ENCODE measurements around the gene CCNJL. TPM values are rescaled to one million over a fixed set of nuclear protein-coding genes. Genes with fewer than 3 reads are reported as not detected.

CCNJL gene
- total and polyA plus RNA-seq, 2 of the 8 experiments (the other 6 are each of a cell fraction or from before 2014, with no cell fraction given) = 34.6 to 44.7 TPM

- H3K4me2 ChIP-seq (ENCODE audit: insufficient read depth in 1 of 2, low read depth in 2 of 2, low read length in 2 of 2) = no peak overlapping the region
- H2AFZ ChIP-seq (ENCODE audit: low read length) = no peak overlapping the region
- H4K20me1 ChIP-seq (replicated peaks in 1 of 2; ENCODE audit: control insufficient read depth in 1 of 2, insufficient read depth in 2 of 2, low read length in 2 of 2) = peaks cover 3 to 8% of the 10 kb centered on the region in 2 experiments
- no peak overlapping the region for H2BK5ac ChIP-seq (ENCODE audit: low read depth, low read length)
- ChIA-PET POLR2A (ENCODE audit: partially characterized antibody) (interaction anchor here (0.6 to 1.3 kb wide), 4 partner anchors 9 to 234 kb away, joined by 3 to 4 read pairs (median 3); no protein-coding TSS in a partner anchor), CTCF (ENCODE audit: partially characterized antibody) (interaction anchor here (0.7 to 29.3 kb wide), 5 partner anchors 3 to 98 kb away, joined by 3 to 362 read pairs (median 113); no protein-coding TSS in a partner anchor)
- peaks cover 0 to 29% of the 10 kb centered on the region in 2 experiments; a peak in 1 of 4 replicates for H3K79me2 ChIP-seq (ENCODE audit: control insufficient read depth in 1 of 2, insufficient read depth in 2 of 2, low read length in 2 of 2)
- no peak overlapping the region for H2BK15ac ChIP-seq (ENCODE audit: low read length)
- H2BK20ac ChIP-seq (ENCODE audit: low read length) = no peak overlapping the region
- H3K14ac ChIP-seq (ENCODE audit: insufficient read length) = no peak overlapping the region
- no peak overlapping the region for H3K56ac ChIP-seq (replicated peaks; ENCODE audit: insufficient read length, low read depth, low read length)
- H3K79me1 ChIP-seq (ENCODE audit: low read depth, low read length) = peaks cover 12% of the 10 kb centered on the region
- H3K27me3 ChIP-seq (replicated peaks in 1 of 4; ENCODE audit: control insufficient read depth in 3 of 4, extremely low read depth in 1 of 4, insufficient read depth in 3 of 4, low read length in 3 of 4) = no peaks in the 10 kb centered on the region
- H3K9ac ChIP-seq (replicated peaks in 1 of 4; ENCODE audit: extremely low read depth in 1 of 4, low read depth in 3 of 4, low read length in 3 of 4) = no peak overlapping the region
- no peak overlapping the region for H3K4ac ChIP-seq (replicated peaks; ENCODE audit: insufficient read length, low read depth, low read length)
- no peak overlapping the region for H3K18ac ChIP-seq (ENCODE audit: extremely low read depth, low read length)
- TF ChIP-seq YY1 (IDR thresholded peaks at IDR 0.05; ENCODE audit: low read depth, low read length) (no peak), SP2 (IDR thresholded peaks at IDR 0.05; ENCODE audit: low read length) (no peak), SIN3A (conservative IDR thresholded peaks at IDR 0.05 in 1 of 2, IDR thresholded peaks at IDR 0.05 in 1 of 2; ENCODE audit: low read depth in 1 of 2, low read length in 2 of 2) (no peak), KDM5A (IDR thresholded peaks at IDR 0.05; ENCODE audit: low read length) (no peak), KDM4A (IDR thresholded peaks at IDR 0.05; ENCODE audit: low read depth, low read length, severe bottlenecking) (no peak), EGR1 (IDR thresholded peaks at IDR 0.05; ENCODE audit: borderline replicate concordance, low read depth, low read length) (no peak), CHD1 (IDR thresholded peaks at IDR 0.05; ENCODE audit: low read depth, low read length) (no peak), FOSL1 (IDR thresholded peaks at IDR 0.05; ENCODE audit: insufficient read depth, low read depth, low read length) (no peak)
- no peak overlapping the region for H3K27ac ChIP-seq (ENCODE audit: low read depth, low read length)
- no peak overlapping the region for H2AK5ac ChIP-seq (ENCODE audit: low read depth, low read length)
- no peak overlapping the region for H4K5ac ChIP-seq (ENCODE audit: insufficient read length, low read depth, low read length)
- H3K9me3 ChIP-seq (ENCODE audit: insufficient read depth in 2 of 2, low read depth in 1 of 2, low read length in 1 of 2) = no peaks in the 10 kb centered on the region
- H4K8ac ChIP-seq (ENCODE audit: extremely low read depth, insufficient read depth, low read length) = peak overlapping the region; percentile 59; the same call in 1 of the 2 replicates
- H4K91ac ChIP-seq (replicated peaks; ENCODE audit: insufficient read length, low read length) = no peak overlapping the region
- H3K23me2 ChIP-seq (ENCODE audit: low read depth, low read length) = no peaks in the 10 kb centered on the region
- FAIRE-seq (no peak), DNase-seq (ENCODE audit: low read depth in 1 of 2, low spot score in 2 of 2) (no peak)
- 81% methylated on average over 14 of the region's 14 CpGs; no CpG with 5 or more reads in 1 of the 2 experiments for WGBS, 2 experiments (ENCODE audit: extremely low coverage in 1 of 2, insufficient coverage in 1 of 2, insufficient read length in 1 of 2, insufficient replicate concordance in 2 of 2, low coverage in 1 of 2, low lambda C conversion rate in 2 of 2, missing lambda C conversion rate in 1 of 2)
- H2BK120ac ChIP-seq (replicated peaks; ENCODE audit: low read depth, low read length) = no peak overlapping the region
- no peak overlapping the region for H2BK12ac ChIP-seq (ENCODE audit: low read depth, low read length)
- H3K4me3 ChIP-seq (ENCODE audit: extremely low read depth in 1 of 4, insufficient read depth in 2 of 4, low read depth in 3 of 4, low read length in 4 of 4) = no peak overlapping the region
- peaks cover 5 to 25% (median 12%) of the 10 kb centered on the region in 4 experiments; a peak in 6 of 8 replicates for H3K36me3 ChIP-seq (ENCODE audit: control insufficient read depth in 2 of 4, insufficient read depth in 4 of 4, low read length in 3 of 4)
- H3K23ac ChIP-seq (ENCODE audit: insufficient read length) = no peak overlapping the region
- peaks cover 2 to 18% (median 12%) of the 10 kb centered on the region in 4 experiments for H3K4me1 ChIP-seq (replicated peaks in 1 of 4; ENCODE audit: control insufficient read depth in 3 of 4, insufficient read depth in 4 of 4, low read length in 3 of 4)
These were observed 52.2 kb downstream of the CCNJL start for GRCh38 chr5:160260006-160260775.

All from H1 (cell line).